Liver (tissue), 9 donors: ENCODE results near the gene SEMA4B. TPM values are rescaled to one million over a fixed set of nuclear protein-coding genes. Genes with fewer than 3 reads are reported as not detected.

Source experiments
- DNase-seq: peaks from one replicate; pipeline ENCODE4 v3.0.0-alpha.2; 2017; ENCODE audit warnings: low spot score
- H3K27ac ChIP-seq, 2 donors: one replicate each; pipeline ENCODE4 v1.7.0; 2013; ENCODE audit warnings: inconsistent platforms in 2 of 2, low read length in 2 of 2, control low read depth in 1 of 2, low read depth in 1 of 2, mild to moderate bottlenecking in 1 of 2
- H3K27me3 ChIP-seq, 4 donors: one replicate each; pipeline versions ENCODE4 v1.6.1 to v1.7.0; 2013; ENCODE audit warnings: low read length in 3 of 4, inconsistent platforms in 1 of 4, mild to moderate bottlenecking in 1 of 4, moderate library complexity in 1 of 4; ENCODE audit not compliant: control insufficient read depth in 4 of 4, insufficient read depth in 4 of 4
- H3K36me3 ChIP-seq, 4 donors: one replicate each; pipeline versions ENCODE4 v1.6.1 to v1.7.0; 2013; ENCODE audit warnings: low read length in 3 of 4, mild to moderate bottlenecking in 3 of 4, low read depth in 1 of 4, moderate library complexity in 1 of 4; ENCODE audit not compliant: control insufficient read depth in 4 of 4, insufficient read depth in 3 of 4
- H3K4me1 ChIP-seq, 4 donors: one replicate each; pipeline versions ENCODE4 v1.6.1 to v1.7.0; 2013; ENCODE audit warnings: low read length in 3 of 4, mild to moderate bottlenecking in 3 of 4, moderate library complexity in 1 of 4; ENCODE audit not compliant: control insufficient read depth in 4 of 4, insufficient read depth in 4 of 4
- H3K4me3 ChIP-seq, 3 donors: one replicate each; pipeline versions ENCODE4 v1.6.1 to v1.7.0; 2013; ENCODE audit warnings: low read length in 3 of 3, control low read depth in 1 of 3, low read depth in 1 of 3, mild to moderate bottlenecking in 1 of 3
- H3K9ac ChIP-seq, 2 donors: one replicate each; pipeline ENCODE4 v1.7.0; 2013; ENCODE audit warnings: low read length in 2 of 2, mild to moderate bottlenecking in 2 of 2, moderate library complexity in 2 of 2, control low read depth in 1 of 2, low read depth in 1 of 2
- H3K9me3 ChIP-seq, 4 donors: one replicate each; pipeline versions ENCODE4 v1.6.1 to v1.7.0; 2013; ENCODE audit warnings: low read length in 3 of 4; ENCODE audit not compliant: control insufficient read depth in 4 of 4
- CTCF ChIP-seq: fragments of 150-350 bp; IDR thresholded peaks from 2 replicates; pipeline ENCODE4 v1.5.1; 2017; ENCODE audit warnings: improper control_type of control experiment, low read depth, low read length; ENCODE audit not compliant: missing input control
- EGR1 ChIP-seq, 2 donors: IDR thresholded peaks; 2 replicates each; pipeline ENCODE4 v1.6.1; 2016 to 2018; ENCODE audit warnings: antibody characterized with exemption in 2 of 2, low read depth in 2 of 2
- FOXA1 ChIP-seq: IDR thresholded peaks from 2 replicates; pipeline ENCODE4 v1.6.1; 2016; ENCODE audit warnings: antibody characterized with exemption
- FOXA2 ChIP-seq: IDR thresholded peaks from 2 replicates; pipeline ENCODE4 v1.6.1; 2016; ENCODE audit warnings: antibody characterized with exemption
- GABPA ChIP-seq, 2 donors: IDR thresholded peaks in 1 of 2; conservative IDR thresholded peaks in 1 of 2; 2 replicates each; pipeline ENCODE4 v1.6.1; 2016; ENCODE audit warnings: antibody characterized with exemption in 2 of 2, mild to moderate bottlenecking in 1 of 2, moderate library complexity in 1 of 2
- HNF4A ChIP-seq, 2 donors: conservative IDR thresholded peaks; 2 replicates each; pipeline ENCODE4 v1.6.1; 2016; ENCODE audit warnings: antibody characterized with exemption in 2 of 2, mild to moderate bottlenecking in 2 of 2
- HNF4G ChIP-seq: IDR thresholded peaks from 2 replicates; pipeline ENCODE4 v1.6.1; 2016; ENCODE audit warnings: antibody characterized with exemption
- MAX ChIP-seq: IDR thresholded peaks from 2 replicates; pipeline ENCODE4 v1.6.1; 2016; ENCODE audit warnings: antibody characterized with exemption
- NR2F2 ChIP-seq: IDR thresholded peaks from 2 replicates; pipeline ENCODE4 v1.6.1; 2016; ENCODE audit warnings: antibody characterized with exemption
- RAD21 ChIP-seq, 2 donors: IDR thresholded peaks; 2 replicates each; pipeline ENCODE4 v1.6.1; 2016; ENCODE audit warnings: antibody characterized with exemption in 2 of 2, mild to moderate bottlenecking in 2 of 2
- REST ChIP-seq: IDR thresholded peaks from 2 replicates; pipeline ENCODE4 v1.6.1; 2016; ENCODE audit warnings: antibody characterized with exemption, mild to moderate bottlenecking
- RXRA ChIP-seq, 2 donors: IDR thresholded peaks; 2 replicates each; pipeline ENCODE4 v1.6.1; 2017 to 2018; ENCODE audit warnings: antibody characterized with exemption in 2 of 2, mild to moderate bottlenecking in 1 of 2
- SP1 ChIP-seq: IDR thresholded peaks from 2 replicates; pipeline ENCODE4 v1.6.1; 2018; ENCODE audit warnings: antibody characterized with exemption, mild to moderate bottlenecking
- TAF1 ChIP-seq: conservative IDR thresholded peaks from 2 replicates; pipeline ENCODE4 v1.6.1; 2016; ENCODE audit warnings: antibody characterized with exemption, mild to moderate bottlenecking
- WGBS: extraction: QIAGEN DNeasy Blood & Tissue Kit; methylation state at CpG from one replicate; pipeline ENCODE4 v1.1.7; 2013; 5-methylcytosine and 5-hydroxymethylcytosine counted together
- polyA plus RNA-seq, 2 donors: library from polyadenylated mRNA; stranded (reverse) in 1 of 2; unstranded in 1 of 2; fragments of 200-250 nt in 1 of 2; fragments of >200 nt in 1 of 2; fragmentation: Nextera tagmentation in 1 of 2; extraction: Ambion mirVana in 1 of 2; gene quantifications; one replicate each; pipeline versions ENCODE4 v1.2.1 to v1.2.3, GENCODE V29; 2013 to 2015
- total RNA-seq, 2 donors: library from RNA; depleted of rRNA; stranded (reverse); fragments of >200 nt; gene quantifications; one replicate each; pipeline ENCODE4 v1.2.3, GENCODE V29; 2014
- donor health status: healthy.
- donor health status: healthy.
- donor health status: healthy.
- donor health status: healthy.
- donor health status: healthy.

SEMA4B gene
- total and polyA plus RNA-seq, 4 donors: 14.3 to 52.2 (median 27.0) TPM

- Histone ChIP-seq H3K27me3 (no peaks in the 10 kb centered on the region), H3K4me1 (no peaks in the 10 kb centered on the region), H3K9ac (no peak overlapping the region), H3K9me3 (no peaks in the 10 kb centered on the region), H3K36me3 (peaks cover 5 to 15% (median 8%) of the 10 kb centered on the region in 4 donors), H3K27ac (no peak overlapping the region), H3K4me3 (no peak overlapping the region)
- TF ChIP-seq RAD21 (IDR thresholded peaks at IDR 0.05) (no peak), FOXA1 (no peak), NR2F2 (no peak), CTCF (no peak), MAX (no peak), RXRA (IDR thresholded peaks at IDR 0.05) (no peak), TAF1 (no peak), REST (no peak), FOXA2 (no peak), EGR1 (IDR thresholded peaks at IDR 0.05; ENCODE audit: low read depth in 2 of 2) (no peak), HNF4A (conservative IDR thresholded peaks at IDR 0.05) (no peak), GABPA (IDR thresholded peaks at IDR 0.05 in 1 of 2, conservative IDR thresholded peaks at IDR 0.05 in 1 of 2) (no peak)
- DNase-seq: no peak
- WGBS: 92% methylated on average over 8 of the region's 8 CpGs
Measured at GRCh38 chr15:90240856-90241255, 39.7 kb downstream of the SEMA4B start.

- Histone ChIP-seq H3K9me3 (no peaks in the 10 kb centered on the region), H3K27me3 (no peaks in the 10 kb centered on the region), H3K4me1 (no peaks in the 10 kb centered on the region), H3K36me3 (peaks cover 5 to 15% (median 8%) of the 10 kb centered on the region in 4 donors), H3K4me3 (no peak overlapping the region), H3K27ac (no peak overlapping the region), H3K9ac (no peak overlapping the region)
- WGBS: 84% methylated on average over 22 of the region's 22 CpGs
- no peak for TF ChIP-seq RAD21 (IDR thresholded peaks at IDR 0.05)
- no peak for TF ChIP-seq MAX
- TF ChIP-seq HNF4A (conservative IDR thresholded peaks at IDR 0.05): no peak
- no peak for TF ChIP-seq SP1
- TF ChIP-seq HNF4G: no peak
- no peak for TF ChIP-seq GABPA (IDR thresholded peaks at IDR 0.05 in 1 of 2, conservative IDR thresholded peaks at IDR 0.05 in 1 of 2)
- TF ChIP-seq TAF1: no peak
- no peak for TF ChIP-seq FOXA2
- no peak for TF ChIP-seq REST
- no peak for DNase-seq
Measured at GRCh38 chr15:90241343-90242192, 40.4 kb downstream of the SEMA4B start.
